ENCODE results near the gene ATP1B3.

DNA sequence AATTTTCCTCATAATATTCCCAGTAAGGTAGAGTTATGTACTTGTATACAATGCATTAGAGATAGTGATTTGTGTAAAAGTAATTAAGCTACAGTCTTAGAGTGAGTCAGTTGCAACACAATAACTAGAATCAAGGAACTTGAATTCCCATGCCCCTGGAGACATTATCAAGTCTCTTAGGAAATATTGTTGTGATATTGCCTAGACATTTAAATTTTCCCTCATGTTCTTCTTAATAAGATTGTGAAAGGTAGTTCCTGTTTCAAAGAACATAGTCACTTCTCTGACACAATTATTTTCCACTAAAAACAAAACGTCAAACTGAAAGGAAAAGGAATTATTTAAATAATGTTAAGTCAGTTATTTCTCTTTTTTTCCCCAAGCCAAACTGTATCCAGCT is 13.0 kb upstream of the ATP1B3 start:
- TF ChIP-seq, protein P1, sequence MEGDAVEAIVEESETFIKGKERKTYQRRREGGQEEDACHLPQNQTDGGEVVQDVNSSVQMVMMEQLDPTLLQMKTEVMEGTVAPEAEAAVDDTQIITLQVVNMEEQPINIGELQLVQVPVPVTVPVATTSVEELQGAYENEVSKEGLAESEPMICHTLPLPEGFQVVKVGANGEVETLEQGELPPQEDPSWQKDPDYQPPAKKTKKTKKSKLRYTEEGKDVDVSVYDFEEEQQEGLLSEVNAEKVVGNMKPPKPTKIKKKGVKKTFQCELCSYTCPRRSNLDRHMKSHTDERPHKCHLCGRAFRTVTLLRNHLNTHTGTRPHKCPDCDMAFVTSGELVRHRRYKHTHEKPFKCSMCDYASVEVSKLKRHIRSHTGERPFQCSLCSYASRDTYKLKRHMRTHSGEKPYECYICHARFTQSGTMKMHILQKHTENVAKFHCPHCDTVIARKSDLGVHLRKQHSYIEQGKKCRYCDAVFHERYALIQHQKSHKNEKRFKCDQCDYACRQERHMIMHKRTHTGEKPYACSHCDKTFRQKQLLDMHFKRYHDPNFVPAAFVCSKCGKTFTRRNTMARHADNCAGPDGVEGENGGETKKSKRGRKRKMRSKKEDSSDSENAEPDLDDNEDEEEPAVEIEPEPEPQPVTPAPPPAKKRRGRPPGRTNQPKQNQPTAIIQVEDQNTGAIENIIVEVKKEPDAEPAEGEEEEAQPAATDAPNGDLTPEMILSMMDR (IDR thresholded peaks at IDR 0.05; ENCODE audit: low read depth, low read length, poor library complexity, severe bottlenecking) = no peak
- no peak for TF ChIP-seq EZH2phosphoT487 (IDR thresholded peaks at IDR 0.05; ENCODE audit: borderline replicate concordance, low read length)
